Esophagus squamous epithelium (tissue), 4 donors: ENCODE measurements around the gene TPT1.
A peak's percentile ranks its signal among the peaks of the same experiment; 100 is the strongest.

Experiments
- CTCF ChIP-seq, 6 experiments: fragments of 450-650 bp in 4 of 6; fragments of 200-600 bp in 2 of 6; sonication (generic) in 2 of 6; IDR thresholded peaks; one replicate each; pipeline ENCODE4 v1.5.1; 2016 to 2019; ENCODE audit warnings: antibody characterized with exemption in 6 of 6, mild to moderate bottlenecking in 4 of 6, moderate library complexity in 4 of 6
- POLR2A ChIP-seq, 4 donors: fragments of 450-650 bp; IDR thresholded peaks; one replicate each; pipeline ENCODE4 v1.6.1; 2017; ENCODE audit warnings: antibody characterized with exemption in 4 of 4, mild to moderate bottlenecking in 4 of 4, moderate library complexity in 3 of 4

GRCh38 chr13:45341799-45342500 is 967 bp upstream of the TPT1 start:
- peak in 2 of 4 donors; percentile 40 to 41 for TF ChIP-seq POLR2A (IDR thresholded peaks at IDR 0.05)
- TF ChIP-seq CTCF (IDR thresholded peaks at IDR 0.05), result no peak
